Endodermal cell (in vitro differentiated cells): Measurements from ENCODE around the gene LMO7. TPM values are rescaled to one million over a fixed set of nuclear protein-coding genes. Genes with fewer than 3 reads are reported as not detected.

Experiments
- DNase-seq: peaks from one replicate; pipeline ENCODE4 v3.0.0-alpha.2; 2017
- H3K27ac ChIP-seq: 2 replicates; pipeline ENCODE4 v1.5.1; 2013; ENCODE audit warnings: mild to moderate bottlenecking, low read depth, low read length, moderate library complexity
- H3K27me3 ChIP-seq: 2 replicates; pipeline ENCODE4 v1.6.1; 2013; ENCODE audit warnings: mild to moderate bottlenecking, low read length, moderate library complexity; ENCODE audit not compliant: insufficient read depth, control insufficient read depth, poor library complexity, severe bottlenecking
- H3K36me3 ChIP-seq: 2 replicates; pipeline ENCODE4 v1.7.0; 2013; ENCODE audit warnings: mild to moderate bottlenecking, low read length, moderate library complexity; ENCODE audit not compliant: control insufficient read depth, insufficient read depth
- H3K4me1 ChIP-seq: one replicate; pipeline ENCODE4 v1.7.0; 2013; ENCODE audit warnings: low read length; ENCODE audit not compliant: control insufficient read depth, insufficient read depth
- H3K4me3 ChIP-seq: 2 replicates; pipeline ENCODE4 v1.5.1; 2013; ENCODE audit warnings: mild to moderate bottlenecking, low read length, moderate library complexity
- H3K9ac ChIP-seq: 2 replicates; pipeline ENCODE4 v1.6.1; 2013; ENCODE audit warnings: mild to moderate bottlenecking, low read length, moderate library complexity; ENCODE audit not compliant: poor library complexity, severe bottlenecking; ENCODE audit errors: extremely low read depth
- H3K9me3 ChIP-seq: 2 replicates; pipeline ENCODE4 v1.6.1; 2013; ENCODE audit warnings: mild to moderate bottlenecking, low read length, moderate library complexity; ENCODE audit not compliant: control insufficient read depth
- H3K27ac Mint-ChIP-seq: 2 replicates; pipeline ENCODE4 v1.8.0; 2020; ENCODE audit warnings: mixed read lengths
- H3K27me3 Mint-ChIP-seq: 2 replicates; pipeline ENCODE4 v1.8.0; 2021; ENCODE audit warnings: mild to moderate bottlenecking, mixed read lengths; ENCODE audit not compliant: insufficient read depth
- H3K36me3 Mint-ChIP-seq: 2 replicates; pipeline ENCODE4 v1.8.0; 2020; ENCODE audit warnings: low read depth, mixed read lengths
- H3K4me1 Mint-ChIP-seq: 2 replicates; pipeline ENCODE4 v1.8.0; 2020; ENCODE audit warnings: mixed read lengths
- H3K4me3 Mint-ChIP-seq: 2 replicates; pipeline ENCODE4 v1.8.0; 2020; ENCODE audit warnings: mild to moderate bottlenecking, moderate library complexity, mixed read lengths
- H3K9me3 Mint-ChIP-seq: 2 replicates; pipeline ENCODE4 v1.8.0; 2020; ENCODE audit warnings: mild to moderate bottlenecking, mixed read lengths
- WGBS, 2 experiments: methylation state at CpG; one replicate each; pipeline versions ENCODE4 v1.1.5 to v1.1.7; 2013; ENCODE audit warnings: missing lambda C conversion rate in 2 of 2, mixed read lengths in 1 of 2; ENCODE audit not compliant: insufficient coverage in 1 of 2, insufficient read length in 1 of 2; 5-methylcytosine and 5-hydroxymethylcytosine counted together
- total RNA-seq, 2 donors: library from RNA; stranded (reverse); fragmentation: NEBNext Ultra II Directional in 1 of 2; extraction: Animal tissue kit (Norgen Biotek cat#: 25700) in 1 of 2; gene quantifications; 2 replicates in 1 of 2; 3 replicates in 1 of 2; pipeline ENCODE4 v1.2.1, GENCODE V29; 2021
- TF ChIP-seq, protein P1 (sequence below): fragments of 200-600 bp; sonication (generic); conservative IDR thresholded peaks from 2 replicates; pipeline ENCODE4 v1.5.0; 2021; ENCODE audit warnings: antibody characterized with exemption, mild to moderate bottlenecking

The LMO7 gene
- total RNA-seq, 2 donors from 2014 or later = 9.9 to 14.1 TPM

DNA sequence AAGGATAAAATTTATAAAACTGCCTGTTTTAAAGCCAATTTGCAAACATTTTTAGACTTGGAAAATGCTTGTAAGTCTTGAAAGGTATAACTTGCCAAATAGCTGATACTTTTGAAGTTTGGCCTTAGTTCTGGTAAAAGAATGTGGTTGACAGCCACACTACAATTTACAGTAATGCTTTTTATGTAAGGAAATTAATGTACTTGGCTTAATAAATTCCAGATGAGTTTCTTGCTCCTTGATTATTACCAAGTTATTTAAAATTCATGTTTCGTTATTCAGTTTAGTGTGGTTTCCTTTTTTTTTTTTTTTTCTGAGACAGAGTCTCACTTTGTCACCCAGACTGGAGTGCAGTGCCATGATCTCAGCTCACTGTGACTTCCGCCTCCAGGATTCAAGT lies 14.9 kb downstream of the LMO7 start:
- Histone ChIP-seq H3K36me3 (no peaks in the 10 kb centered on the region), H3K4me3 (no peak overlapping the region), H3K9ac (no peak overlapping the region), H3K9me3 (no peaks in the 10 kb centered on the region), H3K4me1 (no peaks in the 10 kb centered on the region), H3K27me3 (no peaks in the 10 kb centered on the region), H3K27ac (no peak overlapping the region)
- Mint-ChIP-seq H3K9me3 (no peaks in the 10 kb centered on the region), H3K4me3 (no peak overlapping the region), H3K27ac (no peak overlapping the region), H3K27me3 (no peaks in the 10 kb centered on the region), H3K36me3 (no peaks in the 10 kb centered on the region), H3K4me1 (peaks cover 4% of the 10 kb centered on the region)
- 86 to 90% methylated on average over 1 to 2 of the region's 2 CpGs for WGBS, 2 experiments
- TF ChIP-seq, protein P1, sequence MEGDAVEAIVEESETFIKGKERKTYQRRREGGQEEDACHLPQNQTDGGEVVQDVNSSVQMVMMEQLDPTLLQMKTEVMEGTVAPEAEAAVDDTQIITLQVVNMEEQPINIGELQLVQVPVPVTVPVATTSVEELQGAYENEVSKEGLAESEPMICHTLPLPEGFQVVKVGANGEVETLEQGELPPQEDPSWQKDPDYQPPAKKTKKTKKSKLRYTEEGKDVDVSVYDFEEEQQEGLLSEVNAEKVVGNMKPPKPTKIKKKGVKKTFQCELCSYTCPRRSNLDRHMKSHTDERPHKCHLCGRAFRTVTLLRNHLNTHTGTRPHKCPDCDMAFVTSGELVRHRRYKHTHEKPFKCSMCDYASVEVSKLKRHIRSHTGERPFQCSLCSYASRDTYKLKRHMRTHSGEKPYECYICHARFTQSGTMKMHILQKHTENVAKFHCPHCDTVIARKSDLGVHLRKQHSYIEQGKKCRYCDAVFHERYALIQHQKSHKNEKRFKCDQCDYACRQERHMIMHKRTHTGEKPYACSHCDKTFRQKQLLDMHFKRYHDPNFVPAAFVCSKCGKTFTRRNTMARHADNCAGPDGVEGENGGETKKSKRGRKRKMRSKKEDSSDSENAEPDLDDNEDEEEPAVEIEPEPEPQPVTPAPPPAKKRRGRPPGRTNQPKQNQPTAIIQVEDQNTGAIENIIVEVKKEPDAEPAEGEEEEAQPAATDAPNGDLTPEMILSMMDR = no peak
- no peak for DNase-seq

DNA sequence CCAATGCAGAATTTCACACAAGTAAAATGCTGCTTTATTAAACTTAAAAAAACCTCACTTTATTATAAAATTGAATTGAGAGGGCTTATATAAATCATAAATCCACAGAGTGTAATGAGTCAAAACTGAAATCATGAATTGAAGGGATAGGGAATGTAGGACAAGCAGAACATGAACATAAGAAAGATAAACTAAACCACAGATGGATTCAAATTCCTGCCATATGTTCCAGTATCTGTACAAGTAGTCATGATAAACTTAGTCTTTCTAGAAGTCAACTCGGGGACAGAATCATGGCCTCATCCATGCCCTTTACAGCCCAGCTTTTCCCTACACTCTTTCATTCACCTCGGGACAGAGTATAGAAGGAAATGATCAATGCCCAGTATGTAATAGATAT lies 16.6 kb downstream of the LMO7 start:
- Mint-ChIP-seq H3K27ac (no peak overlapping the region), H3K9me3 (no peaks in the 10 kb centered on the region), H3K36me3 (no peaks in the 10 kb centered on the region), H3K4me1 (peaks cover 5% of the 10 kb centered on the region), H3K4me3 (no peak overlapping the region), H3K27me3 (no peaks in the 10 kb centered on the region)
- Histone ChIP-seq H3K9me3 (no peaks in the 10 kb centered on the region), H3K27me3 (no peaks in the 10 kb centered on the region), H3K9ac (no peak overlapping the region), H3K4me3 (no peak overlapping the region), H3K27ac (no peak overlapping the region), H3K36me3 (no peaks in the 10 kb centered on the region), H3K4me1 (no peaks in the 10 kb centered on the region)
- TF ChIP-seq, protein P1 = no peak
- WGBS, 2 experiments = 83% methylated on average over 1 of the region's 2 CpGs; no CpG with 5 or more reads in 1 of the 2 experiments
- no peak for DNase-seq

DNA sequence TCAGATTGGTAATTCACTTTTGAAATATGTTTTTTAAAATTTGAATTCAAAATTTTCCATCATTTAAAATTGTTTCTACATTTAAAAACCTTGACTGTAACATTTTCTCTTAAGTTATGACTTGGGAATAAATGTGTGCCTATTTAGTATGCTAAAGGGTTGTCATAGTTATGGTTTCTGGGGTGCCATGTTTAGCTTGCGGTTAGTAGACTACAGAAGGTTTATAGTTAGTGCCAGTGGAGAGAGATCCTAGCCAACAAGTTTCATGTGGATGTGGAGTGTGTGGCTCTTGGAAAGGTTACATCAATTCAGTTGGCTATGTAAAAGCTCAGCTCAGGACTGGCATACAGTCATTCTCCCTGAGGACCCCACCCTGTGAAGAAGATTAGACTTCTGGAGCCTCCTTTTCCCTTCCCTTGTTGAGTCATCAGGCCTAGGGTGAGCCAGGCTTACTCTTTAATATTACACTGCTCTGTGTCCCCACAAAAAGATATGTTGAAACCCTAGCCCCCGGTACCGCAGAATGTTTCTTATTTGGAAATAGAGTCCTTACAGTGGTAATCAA lies 20.4 kb downstream of the LMO7 start:
- no peak overlapping the region for H3K27ac ChIP-seq
- no peak for DNase-seq
- Mint-ChIP-seq H3K9me3 (no peaks in the 10 kb centered on the region), H3K36me3 (peaks cover 8% of the 10 kb centered on the region), H3K4me3 (no peak overlapping the region), H3K4me1 (peaks cover 16% of the 10 kb centered on the region), H3K27me3 (no peaks in the 10 kb centered on the region), H3K27ac (no peak overlapping the region)
- H3K36me3 ChIP-seq = no peaks in the 10 kb centered on the region
- no peaks in the 10 kb centered on the region for H3K9me3 ChIP-seq
- H3K4me1 ChIP-seq = no peaks in the 10 kb centered on the region
- H3K4me3 ChIP-seq = no peak overlapping the region
- TF ChIP-seq, protein P1 = no peak
- WGBS, 2 experiments = 95% methylated on average over 3 of the region's 3 CpGs; no CpG with 5 or more reads in 1 of the 2 experiments
- H3K27me3 ChIP-seq = no peaks in the 10 kb centered on the region
- H3K9ac ChIP-seq = no peak overlapping the region
